ENCODE data around the gene FCN1. TPM values are rescaled to one million over a fixed set of nuclear protein-coding genes. Genes with fewer than 3 reads are reported as not detected.

The FCN1 gene
- total RNA-seq, 1 donor: not detected

- no peak for TF ChIP-seq CTCF (IDR thresholded peaks at IDR 0.05; ENCODE audit: insufficient read depth, low read depth, low read length)
- DNase-seq (ENCODE audit: low read depth): no peak
- H3K4me3 ChIP-seq (ENCODE audit: low read depth, low read length): no peak overlapping the region
These were observed 29.0 kb downstream of the FCN1 start for GRCh38 chr9:134888603-134889190.

GRCh38 chr9:134887686-134888602 lies 29.8 kb downstream of the FCN1 start:
- no peak for DNase-seq (ENCODE audit: low read depth)
- H3K4me3 ChIP-seq (ENCODE audit: low read depth, low read length): no peak overlapping the region
- no peak for TF ChIP-seq CTCF (IDR thresholded peaks at IDR 0.05; ENCODE audit: insufficient read depth, low read depth, low read length)

- H3K4me3 ChIP-seq (ENCODE audit: low read depth, low read length): no peak overlapping the region
- DNase-seq (ENCODE audit: low read depth): no peak
- TF ChIP-seq CTCF (IDR thresholded peaks at IDR 0.05; ENCODE audit: insufficient read depth, low read depth, low read length): no peak
These were observed 30.5 kb downstream of the FCN1 start for GRCh38 chr9:134887219-134887618.

DNA sequence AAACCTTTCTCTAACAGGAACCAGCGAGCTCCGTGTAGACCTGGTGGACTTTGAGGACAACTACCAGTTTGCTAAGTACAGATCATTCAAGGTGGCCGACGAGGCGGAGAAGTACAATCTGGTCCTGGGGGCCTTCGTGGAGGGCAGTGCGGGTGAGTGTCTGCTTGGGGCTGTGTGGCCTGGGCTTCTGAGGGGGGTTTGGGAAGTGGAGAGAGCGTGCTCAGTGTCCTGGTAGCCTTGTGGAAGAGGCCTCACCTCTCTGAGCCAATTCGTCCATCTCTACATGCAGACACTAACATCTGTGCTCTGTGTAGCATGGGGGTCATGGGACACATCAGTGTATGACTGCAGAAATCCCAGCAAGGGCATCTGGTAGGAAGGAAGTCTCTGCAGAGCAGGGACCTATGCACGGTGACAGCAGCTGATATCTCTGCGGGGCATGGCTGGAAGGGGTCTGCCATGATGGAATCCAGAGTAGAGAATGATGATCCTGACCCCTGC lies 31.2 kb downstream of the FCN1 start:
- H3K4me3 ChIP-seq (ENCODE audit: low read depth, low read length): no peak overlapping the region
- no peak for TF ChIP-seq CTCF (IDR thresholded peaks at IDR 0.05; ENCODE audit: insufficient read depth, low read depth, low read length)
- DNase-seq (ENCODE audit: low read depth): no peak

- no peak for TF ChIP-seq CTCF (IDR thresholded peaks at IDR 0.05; ENCODE audit: insufficient read depth, low read depth, low read length)
- no peak for DNase-seq (ENCODE audit: low read depth)
- no peak overlapping the region for H3K4me3 ChIP-seq (ENCODE audit: low read depth, low read length)
These were observed 31.9 kb downstream of the FCN1 start for GRCh38 chr9:134885679-134886412.

GRCh38 chr9:134885001-134885678 lies 32.6 kb downstream of the FCN1 start:
- H3K4me3 ChIP-seq (ENCODE audit: low read depth, low read length): no peak overlapping the region
- DNase-seq (ENCODE audit: low read depth): no peak
- TF ChIP-seq CTCF (IDR thresholded peaks at IDR 0.05; ENCODE audit: insufficient read depth, low read depth, low read length): no peak

All from fibroblast of villous mesenchyme (primary cell).